CD4-positive, alpha-beta T cell treated with Interleukin-21 for 1 hour (primary cell): ENCODE measurements around the gene CEP76.
"Not testable (repeated sequence)": the region's sequence is repeated elsewhere in the genome, so short reads cannot be mapped to it uniquely, and the experiment has no call there.

ENCODE experiments used
- DNase-seq: peaks from one replicate; pipeline ENCODE4 v3.0.0-alpha.2; 2020

The CEP76 gene

DNA sequence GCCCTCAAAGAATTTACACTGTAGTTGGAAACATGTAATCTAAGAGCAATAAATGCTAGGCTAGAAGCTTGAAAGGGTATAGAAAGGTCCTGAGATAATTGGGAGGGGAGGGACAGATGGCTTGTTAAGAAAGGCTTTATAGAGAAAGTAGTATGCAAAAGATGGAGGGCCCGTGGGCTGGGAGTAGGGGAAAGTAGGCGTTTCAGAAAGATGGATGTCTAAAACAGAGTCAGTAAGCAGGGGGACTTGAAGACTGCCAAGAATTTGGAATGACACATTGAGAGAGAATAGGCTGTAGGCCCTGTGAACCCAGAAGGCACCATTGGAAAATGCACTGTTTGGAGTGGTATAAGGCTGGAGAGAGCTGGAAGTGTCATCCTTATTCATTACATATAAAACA, 1.1 kb upstream of the CEP76 start:
- no peak for DNase-seq

DNA sequence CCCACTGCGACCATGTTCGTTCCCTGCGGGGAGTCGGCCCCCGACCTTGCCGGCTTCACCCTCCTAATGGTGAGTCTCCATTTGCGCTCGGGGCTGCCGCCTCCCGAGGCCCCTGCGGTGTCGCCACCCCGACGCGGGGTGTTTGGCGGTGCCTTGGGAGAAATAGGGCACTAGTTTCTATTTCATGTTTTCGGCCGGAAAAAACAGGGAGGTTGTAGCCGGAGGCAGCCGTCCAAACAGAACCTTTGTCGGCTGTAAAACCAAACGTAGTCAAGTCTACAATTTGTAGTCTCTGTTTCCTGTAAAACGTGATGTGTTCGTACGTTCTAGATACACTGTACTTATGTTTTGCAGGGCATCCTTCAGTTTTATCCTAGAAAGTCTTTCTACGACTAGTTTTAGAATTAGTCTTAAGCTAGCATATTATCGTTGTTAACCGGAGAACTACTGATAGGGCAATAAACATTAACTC, 609 bp upstream of the CEP76 start:
- DNase-seq, result no peak

DNA sequence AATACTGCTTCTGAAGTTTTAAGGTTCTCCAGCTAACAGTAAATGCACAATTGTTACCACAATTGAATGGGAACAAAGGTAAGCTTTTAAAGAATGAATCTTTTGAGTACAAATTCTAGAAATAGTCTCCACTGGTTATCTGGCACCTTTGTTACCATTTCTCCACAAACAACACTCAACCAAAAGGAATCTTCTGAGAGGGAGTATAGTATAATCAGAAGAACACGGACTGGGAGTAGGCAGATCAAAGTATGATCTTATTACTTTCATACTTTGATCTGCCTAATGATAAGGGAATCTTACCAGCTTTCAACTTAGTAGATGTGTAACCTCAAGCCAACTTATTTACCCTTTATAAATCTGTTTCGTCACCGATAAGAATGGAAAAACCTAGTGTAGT, 1.4 kb downstream of the CEP76 start:
- peak; percentile 12 for DNase-seq

DNA sequence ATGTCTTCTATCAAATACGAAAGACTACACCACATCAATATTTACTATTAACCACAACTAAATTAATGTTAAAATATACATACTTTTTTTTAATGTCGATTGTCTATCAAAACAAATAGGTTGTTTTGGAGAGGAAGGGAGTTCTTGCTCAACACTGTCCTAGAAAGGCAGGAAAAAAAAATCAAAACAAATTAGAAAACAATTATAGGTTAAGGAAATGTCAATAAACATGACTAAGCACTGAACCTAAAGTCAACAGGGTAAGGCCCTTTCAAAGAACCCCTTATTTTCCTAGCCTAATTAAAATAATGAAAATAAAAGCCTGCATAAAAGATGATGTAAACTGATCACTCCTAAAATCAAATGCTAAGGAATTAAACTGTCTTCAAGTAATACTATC, 2.8 kb downstream of the CEP76 start:
- no peak for DNase-seq

DNA sequence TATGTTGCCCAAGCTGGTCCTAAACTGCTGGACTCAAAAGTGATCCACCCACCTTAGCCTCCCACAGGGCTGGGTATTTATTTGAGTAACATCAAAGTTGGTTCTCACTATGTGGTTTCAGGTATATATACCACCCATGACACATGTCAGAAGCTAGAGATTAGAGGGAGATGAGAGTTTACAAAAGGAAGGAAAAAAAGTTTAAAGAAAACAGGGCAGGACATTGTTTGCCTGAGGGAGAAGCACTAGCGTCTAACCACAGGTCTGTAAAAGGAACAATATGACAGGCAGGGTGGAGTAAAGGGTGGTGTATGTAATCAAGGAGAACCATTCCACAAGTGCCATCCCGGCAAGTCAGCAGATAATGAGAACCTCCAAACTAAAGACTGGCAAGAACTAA, 8.5 kb downstream of the CEP76 start:
- DNase-seq, result no peak

DNA sequence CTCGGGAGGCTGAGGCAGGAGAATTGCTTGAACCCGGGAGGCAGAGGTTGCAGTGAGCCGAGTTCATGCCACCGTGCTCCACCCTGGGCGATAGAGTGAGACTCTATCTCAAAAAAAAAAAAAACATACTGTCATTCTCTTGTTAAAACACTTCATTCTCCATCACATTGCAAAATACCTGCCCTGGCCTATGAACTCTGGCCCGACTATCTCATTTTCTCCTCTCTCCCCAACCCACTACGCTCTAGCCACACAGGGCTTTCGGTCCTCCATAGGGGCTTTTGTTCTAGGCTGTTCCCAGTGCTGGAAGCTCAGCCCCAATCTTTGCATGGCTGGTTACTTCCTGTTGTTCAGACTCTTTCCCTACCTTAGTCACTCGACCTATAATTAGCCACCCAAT, 10.3 kb downstream of the CEP76 start:
- no peak for DNase-seq

DNA sequence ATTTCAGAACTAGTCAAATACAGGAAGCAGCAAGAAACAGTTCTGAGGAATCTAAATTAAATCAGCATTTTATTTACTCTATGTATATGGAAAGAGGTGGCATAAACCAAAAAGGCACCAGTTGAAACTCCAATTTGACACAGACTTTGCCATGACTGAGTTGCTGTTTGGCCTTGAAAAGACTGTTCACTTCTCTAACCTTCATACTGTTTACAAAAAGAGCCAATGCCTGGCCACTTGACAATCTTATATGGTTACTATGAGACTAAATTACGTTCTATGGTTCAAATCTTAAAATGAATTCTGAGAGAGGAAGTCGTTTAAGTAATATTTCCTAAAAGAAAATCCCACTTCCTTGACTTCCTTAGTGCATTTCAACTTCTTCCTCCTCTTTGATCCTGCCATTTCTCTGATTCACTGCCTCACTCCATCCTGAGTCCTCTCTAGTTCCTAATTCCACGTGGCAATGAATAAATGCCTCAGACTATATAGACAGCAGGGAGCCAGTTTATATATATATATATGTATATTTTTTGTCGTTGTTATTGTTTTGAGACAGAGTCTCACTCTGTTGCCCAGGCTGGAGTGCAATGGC, 13.2 kb downstream of the CEP76 start:
- no peak for DNase-seq

DNA sequence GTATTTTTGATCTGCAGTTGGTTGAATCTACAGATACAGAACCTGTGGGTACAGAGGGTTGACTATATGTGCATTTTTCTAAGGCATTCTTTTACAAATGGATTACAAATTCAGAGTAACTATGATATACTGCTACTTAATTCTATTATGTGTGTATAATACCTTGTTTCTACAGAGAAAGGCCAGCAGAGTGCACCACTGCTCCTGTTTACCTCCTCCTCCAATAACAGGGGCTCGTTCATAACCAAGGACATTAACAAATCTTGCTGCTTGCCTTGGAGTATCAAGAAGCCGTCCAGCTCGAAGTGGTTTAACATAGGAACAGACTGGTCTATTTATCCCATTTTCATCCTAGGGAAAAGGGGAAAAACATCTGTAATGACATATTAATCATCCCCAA, 16.4 kb downstream of the CEP76 start:
- no peak for DNase-seq

DNA sequence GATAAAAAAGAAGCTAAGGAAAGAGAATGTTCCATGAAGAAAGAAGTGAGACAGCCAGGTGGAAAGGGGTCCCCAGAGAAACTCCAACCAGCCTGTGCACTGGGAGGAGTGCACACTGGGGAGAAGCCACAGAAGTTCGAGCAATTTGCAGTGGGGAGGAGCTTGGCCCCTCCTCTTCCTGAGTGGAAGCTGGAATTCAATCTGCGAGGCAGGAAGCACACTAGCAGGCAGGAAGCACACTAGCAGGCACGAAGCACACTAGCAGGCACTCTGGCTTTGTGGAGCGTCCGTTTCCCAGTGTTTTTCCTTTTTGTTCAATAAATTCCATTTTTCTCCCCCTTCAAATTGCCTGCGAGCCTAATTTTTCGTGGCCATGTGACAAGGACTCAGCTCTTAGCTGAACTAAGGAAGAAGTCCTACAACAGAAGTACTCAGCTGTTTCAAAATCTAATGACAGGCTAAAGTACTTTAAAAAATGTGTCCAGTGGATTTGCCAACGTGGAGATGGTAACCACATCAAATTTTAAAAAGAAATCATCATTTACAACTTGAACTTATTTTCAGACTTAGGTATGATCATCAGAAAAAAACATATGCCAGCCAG, 23.2 kb downstream of the CEP76 start:
- no peak for DNase-seq

DNA sequence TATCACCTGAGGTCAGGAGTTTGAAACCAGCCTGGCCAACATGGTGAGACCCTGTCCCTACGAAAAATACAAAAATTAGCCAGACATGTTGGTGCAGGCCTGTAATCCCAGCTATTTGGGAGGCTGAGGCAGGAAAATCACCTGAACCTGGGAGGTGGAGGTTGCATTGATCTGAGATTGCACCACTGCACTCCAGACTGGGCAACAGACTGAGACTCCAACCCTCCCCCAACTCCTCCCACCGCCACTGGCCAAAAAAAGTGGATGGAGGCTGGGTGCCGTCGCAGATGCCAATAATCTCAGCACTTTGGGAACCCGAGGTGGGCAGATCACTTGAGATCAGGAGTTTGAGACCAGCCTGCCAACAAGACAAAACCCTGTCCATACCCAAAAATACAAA, 34.5 kb downstream of the CEP76 start:
- DNase-seq, result no peak

DNA sequence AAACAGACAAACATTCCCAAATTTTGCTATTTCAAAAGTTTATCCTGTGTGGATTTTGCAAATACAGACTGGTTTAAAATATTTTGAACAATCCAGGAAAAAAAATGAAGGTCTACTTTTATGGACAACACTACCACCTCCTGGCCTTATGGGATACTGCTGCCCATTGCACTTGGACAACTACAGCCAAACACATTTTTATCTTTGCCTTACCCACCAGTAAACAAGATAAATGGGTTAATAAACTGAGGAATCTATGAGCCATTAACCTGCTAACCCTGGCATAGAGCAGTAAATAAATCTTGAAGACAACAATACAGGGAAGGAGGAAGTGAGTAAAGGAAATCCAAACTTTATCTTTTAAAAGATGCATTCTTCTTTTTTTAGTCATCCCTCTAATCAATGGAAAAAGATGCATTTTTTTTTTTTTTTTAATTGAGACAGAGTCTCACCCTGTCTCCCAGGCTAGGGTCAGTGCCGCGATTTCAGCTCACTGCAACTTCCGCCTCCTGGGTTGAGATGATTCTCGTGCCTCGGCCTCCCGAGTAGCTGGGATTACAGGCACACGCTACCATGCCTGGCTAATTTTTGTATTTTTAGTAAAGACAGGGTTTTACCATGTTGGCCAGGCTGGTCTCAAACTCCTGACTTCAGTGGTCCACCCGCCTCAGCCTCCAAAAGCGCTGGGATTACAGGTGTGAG, 42.5 kb downstream of the CEP76 start:
- DNase-seq, result peak; percentile 58

DNA sequence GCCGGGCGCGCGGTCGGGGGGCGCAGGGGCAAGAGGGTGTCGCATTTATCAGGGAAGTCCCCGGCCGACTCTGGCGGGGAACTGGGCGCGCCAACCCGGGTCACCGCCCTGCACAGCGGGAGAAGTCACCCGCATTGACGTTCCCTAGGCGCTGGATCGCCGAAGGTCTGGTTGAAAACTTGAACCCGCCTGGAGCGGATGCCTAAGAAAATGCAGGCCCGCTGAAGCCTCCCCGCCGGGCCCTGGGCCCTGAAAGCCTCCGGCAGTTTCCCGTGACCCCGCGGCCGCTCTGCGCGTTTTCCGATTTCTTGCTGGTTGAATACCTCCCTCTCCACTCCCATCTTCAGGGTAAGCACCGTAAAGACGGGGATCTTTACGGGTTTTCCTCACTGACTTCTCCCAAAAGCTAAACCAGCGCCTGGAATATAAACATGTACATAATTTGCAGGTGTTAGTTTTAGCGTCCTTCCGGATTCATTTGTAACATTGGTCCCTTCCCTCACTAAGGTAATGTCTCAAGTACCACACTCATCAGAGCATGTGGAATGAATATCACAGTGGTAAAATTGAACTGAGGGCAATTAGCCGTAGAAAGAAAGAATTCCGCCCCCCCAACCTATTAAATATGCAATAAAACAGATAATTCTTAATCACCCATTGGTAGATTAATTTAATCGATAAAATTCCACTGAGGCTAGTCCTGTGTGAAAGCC, 43.9 kb downstream of the CEP76 start:
- DNase-seq, result peak; percentile 29

DNA sequence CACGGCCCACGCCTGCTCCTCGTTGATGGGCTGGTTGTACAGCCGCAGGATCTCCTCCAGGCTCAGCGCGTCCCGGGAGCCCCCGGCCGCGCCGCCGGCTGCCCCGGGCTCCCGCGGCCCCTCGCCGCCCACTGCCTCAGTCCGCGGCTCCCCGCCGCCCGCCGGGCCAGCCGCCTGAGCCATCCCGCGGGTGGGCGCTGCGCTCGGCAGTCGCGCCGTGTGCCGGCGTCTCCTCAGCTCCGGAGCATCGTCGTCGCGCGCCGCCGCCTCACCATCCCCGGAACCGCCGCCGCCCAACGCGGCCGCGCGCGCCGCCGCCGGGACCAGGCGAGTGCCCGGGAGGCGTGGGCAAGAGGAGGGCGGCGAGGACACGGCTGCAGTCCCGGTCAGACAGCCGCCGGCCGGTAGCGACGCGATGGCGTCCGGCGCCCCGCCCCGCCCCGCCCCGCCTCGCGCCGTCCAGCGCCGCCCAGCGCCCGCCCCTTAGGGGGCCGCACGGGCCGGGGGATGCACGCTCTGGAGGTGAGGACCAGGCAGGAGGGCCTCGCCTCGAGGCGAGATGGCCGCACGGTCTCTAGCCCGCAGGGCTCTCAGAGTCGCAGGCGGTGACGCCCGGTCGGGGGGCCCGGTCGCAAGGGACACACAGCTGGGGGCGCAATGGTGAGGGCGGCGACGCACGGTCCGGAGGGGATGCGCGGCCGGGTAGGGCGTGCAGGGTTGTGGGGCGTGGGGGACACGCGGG, 44.7 kb downstream of the CEP76 start, which contains the start of gene SPIRE1:
Gene SPIRE1 (minus strand): TSS at position 424 of the 742 bp plus-strand sequence. CDS start 241 bp downstream, at position 183.
- peak; percentile 44 for DNase-seq

DNA sequence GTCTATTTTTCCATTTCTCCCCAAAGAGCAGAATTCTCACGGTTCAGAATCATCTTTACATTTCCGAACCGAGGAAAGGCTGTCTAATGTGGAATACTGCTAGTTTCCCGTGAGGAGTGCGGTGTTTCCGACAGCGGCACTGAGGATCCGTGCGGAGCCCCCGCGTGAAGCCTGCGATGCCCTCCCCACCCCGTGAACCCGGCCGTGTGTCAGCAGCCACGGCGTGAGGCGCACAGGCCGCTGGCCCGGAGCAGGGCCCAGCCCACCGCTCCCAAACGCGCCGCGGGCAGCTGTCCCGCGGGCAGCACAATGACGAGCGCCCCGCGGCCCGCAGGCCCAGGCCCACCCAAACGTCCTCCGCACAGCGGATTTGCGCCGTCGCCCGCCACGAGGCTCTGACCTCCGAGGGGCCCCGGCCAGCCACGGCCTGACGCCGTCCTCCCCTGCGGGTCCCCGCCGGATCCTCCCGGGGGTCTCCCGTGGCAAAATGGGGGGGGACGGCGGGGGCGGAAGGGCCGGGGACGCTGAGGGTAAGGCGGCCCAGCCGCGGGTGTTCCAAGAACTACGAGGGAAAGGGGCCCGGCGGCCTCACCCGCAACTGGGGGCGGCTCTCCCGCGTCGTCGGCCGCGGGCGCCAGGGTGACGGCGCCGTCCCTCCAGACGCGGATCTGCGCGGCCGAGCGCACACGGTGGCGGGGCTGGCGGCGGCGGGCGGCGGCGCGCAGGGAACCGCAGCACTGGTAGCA, 45.4 kb downstream of the CEP76 start:
- DNase-seq, result no peak

DNA sequence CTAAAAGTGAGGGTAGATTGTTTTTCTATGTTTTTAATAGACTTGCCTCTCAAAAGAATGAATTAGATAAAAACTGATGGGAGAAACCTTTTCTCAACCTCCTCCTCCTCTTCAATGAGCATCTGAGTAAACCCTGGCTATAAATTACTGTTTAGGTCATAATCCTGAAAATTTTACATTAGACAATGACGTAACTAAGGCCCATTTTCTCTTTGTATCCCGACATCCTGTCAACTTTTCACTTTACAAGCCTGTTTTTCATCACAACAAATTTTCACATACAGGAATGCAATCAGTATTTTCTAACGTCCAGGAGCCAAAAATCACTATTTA, 46.0 kb downstream of the CEP76 start:
- DNase-seq, result no peak

DNA sequence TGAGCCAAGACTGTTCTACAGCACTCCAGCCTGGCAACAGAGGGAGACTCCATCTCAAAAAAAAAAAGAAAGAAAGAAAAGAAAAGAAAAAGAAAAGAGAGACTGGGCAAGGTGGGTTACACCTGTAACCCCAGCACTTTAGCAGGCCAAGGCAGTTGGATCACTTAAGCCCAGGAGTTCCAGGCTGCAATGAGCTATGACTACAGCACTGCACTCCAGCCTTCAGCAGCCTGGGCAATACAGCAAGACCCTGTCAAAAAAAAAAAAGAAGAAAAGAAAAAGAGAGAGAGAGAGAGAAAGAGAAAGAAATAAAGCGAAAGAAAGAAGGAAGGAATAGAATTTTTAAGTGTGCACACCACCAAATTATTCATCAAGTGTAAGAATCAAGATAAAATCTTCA, 47.6 kb downstream of the CEP76 start:
- DNase-seq, result no peak

DNA sequence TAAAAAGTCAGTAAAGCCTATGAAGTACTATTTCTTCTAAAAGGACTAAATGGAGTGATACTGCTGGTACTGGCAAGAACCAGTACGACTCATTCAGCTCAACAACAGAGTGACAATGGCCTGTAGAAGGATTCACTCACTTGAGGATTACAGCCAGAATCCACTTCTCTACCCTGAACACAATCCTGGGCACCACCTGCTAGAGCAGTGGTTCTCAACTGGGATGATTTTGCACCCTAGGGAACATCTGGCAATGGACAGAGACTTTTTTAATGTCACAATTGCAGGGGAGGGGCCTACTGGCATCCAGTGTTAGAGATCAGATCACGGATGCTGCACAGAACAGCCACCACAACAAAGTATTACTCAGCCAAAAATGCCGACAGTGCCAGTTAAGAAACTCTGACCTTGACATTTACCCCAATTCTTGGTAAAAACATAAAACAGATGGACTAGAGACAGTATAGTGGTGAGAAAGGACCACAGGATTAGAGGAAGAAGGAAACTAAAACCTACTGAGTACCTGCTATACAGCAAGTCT, 49.6 kb downstream of the CEP76 start:
- DNase-seq, result peak; percentile 0

DNA sequence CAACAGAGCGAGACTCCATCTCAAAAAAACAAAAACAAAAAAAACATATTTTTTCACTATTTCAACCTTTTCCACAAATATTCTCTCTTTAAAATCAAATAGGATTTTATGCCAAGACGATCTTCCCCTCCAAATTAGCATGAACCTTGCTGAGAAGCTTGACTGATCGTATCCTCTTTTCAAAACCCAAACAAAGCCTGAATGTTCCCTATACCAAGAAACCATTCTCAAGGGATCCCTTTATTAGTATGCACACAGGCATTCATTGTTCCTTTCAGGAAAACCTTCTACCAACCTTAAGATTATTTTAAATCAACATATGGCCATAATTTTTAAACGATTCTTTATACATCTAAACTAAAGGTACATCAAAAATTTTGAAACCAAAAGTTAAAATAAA, 50.9 kb downstream of the CEP76 start:
- DNase-seq, result no peak

DNA sequence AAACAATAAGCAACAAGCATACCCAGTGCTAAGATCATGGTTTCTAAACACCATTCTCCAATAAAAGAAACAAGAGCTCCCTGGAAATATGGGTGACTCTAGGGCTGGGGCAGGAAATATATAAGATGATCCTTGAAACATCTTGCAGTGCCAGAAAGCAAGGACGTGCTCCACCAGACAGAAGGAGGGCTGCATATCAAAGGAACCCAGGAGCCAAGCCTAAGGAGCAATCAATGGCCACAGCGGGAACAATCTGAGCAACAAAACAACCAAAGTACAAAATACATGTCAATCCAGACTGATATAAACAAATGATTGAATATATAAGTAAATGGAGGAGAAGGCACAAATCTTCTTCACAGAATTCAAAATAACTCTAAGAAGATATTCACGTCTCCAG, 54.8 kb downstream of the CEP76 start:
- DNase-seq, result no peak

DNA sequence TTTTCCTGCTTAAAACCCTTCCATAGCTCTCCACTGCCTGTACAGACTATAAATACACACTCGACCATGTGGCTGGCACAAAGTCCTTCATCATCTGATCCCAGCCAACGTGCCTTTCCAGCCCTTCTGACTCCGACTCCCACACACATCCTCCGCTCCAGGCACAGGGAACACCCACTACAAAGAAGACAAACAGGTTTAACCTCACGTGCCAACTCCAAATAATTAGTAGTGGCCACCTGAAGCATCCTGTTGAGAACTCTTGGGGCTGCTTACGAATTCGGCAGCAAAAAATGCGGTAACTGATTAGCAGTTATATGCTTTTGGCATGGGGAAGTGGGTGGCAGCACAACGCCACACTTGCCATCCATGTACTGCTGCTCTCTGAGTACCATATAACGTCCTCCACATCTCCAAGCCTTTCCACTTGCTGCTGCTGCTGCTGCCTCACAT, 56.7 kb downstream of the CEP76 start:
- DNase-seq, result no peak

DNA sequence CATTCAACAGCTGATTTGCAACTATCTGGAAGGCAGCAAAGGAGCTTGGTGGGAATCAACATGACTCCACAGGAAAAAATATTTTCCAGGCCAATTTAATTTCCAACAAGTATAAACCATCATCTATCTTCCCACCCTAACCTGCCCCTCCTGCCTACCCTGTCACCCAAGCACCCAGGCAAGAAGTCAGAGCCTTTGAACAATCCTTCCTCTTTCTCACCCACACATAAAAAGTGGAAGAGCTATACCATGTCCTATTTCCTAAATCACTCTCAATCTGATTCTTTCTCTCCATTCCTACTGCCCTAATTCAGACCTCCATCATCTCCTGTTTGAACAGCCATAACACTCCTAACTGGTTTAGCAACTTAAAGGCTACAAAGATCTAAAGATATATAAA, 57.3 kb downstream of the CEP76 start:
- no peak for DNase-seq

DNA sequence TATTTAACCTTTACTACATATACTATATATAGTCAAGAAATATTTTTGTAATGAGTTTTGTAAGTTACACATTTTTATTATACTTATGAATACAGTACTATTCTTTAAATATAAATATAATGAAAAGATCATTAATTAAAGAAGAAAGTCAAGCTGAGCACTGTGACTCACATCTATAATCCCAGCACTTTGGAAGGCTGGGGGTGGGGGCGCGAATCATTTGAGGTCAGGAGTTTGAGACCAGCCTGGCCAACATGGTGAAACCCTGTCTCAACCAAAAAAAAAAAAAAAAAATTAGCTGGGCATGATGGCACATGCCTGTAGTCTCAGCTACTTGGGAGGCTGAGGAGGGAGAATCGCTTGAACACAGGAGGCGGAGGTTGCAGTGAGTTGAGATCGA, 58.8 kb downstream of the CEP76 start:
- not testable (repeated sequence) for DNase-seq
